ENCODE measurements around the gene PPM1E. TPM values are rescaled to one million over a fixed set of nuclear protein-coding genes. Genes with fewer than 3 reads are reported as not detected.

PPM1E gene
- total RNA-seq, 1 experiment from 2014 or later = 2.9 TPM

- H3K9me3 ChIP-seq (ENCODE audit: control insufficient read depth, insufficient read depth, low read depth, low read length) = no peaks in the 10 kb centered on the region
- no peak overlapping the region for H3K4me3 ChIP-seq (ENCODE audit: low read depth in 2 of 2, low read length in 2 of 2)
- no peaks in the 10 kb centered on the region for H3K36me3 ChIP-seq (ENCODE audit: control insufficient read depth, insufficient read depth, low read length)
- POLR2A ChIA-PET = no interaction called here
- DNase-seq (ENCODE audit: low read depth, low spot score) (no peak), ATAC-seq (no peak)
- no peak overlapping the region for H3K27ac ChIP-seq (ENCODE audit: low read length)
- TF ChIP-seq REST (IDR thresholded peaks at IDR 0.05; ENCODE audit: insufficient read depth in 1 of 2, low read depth in 2 of 2, low read length in 1 of 2) (no peak), CTCF (IDR thresholded peaks at IDR 0.05) (no peak), TCF7L2 (IDR thresholded peaks at IDR 0.05; ENCODE audit: low read depth, low read length) (no peak), POLR2AphosphoS5 (IDR thresholded peaks at IDR 0.05; ENCODE audit: low read depth, low read length) (no peak), SIN3A (IDR thresholded peaks at IDR 0.05; ENCODE audit: borderline replicate concordance, insufficient read depth, low read depth, low read length) (no peak)
- no peaks in the 10 kb centered on the region for H3K4me1 ChIP-seq (ENCODE audit: control insufficient read depth, insufficient read depth, low read length)
- H3K27me3 ChIP-seq (ENCODE audit: control insufficient read depth, insufficient read depth, low read length) = no peaks in the 10 kb centered on the region
- in situ Hi-C loops (cut with HindIII; ENCODE audit: low pct_unique_long_range_greater_than_20kb, low sequenced_read_pairs) (no loop called here), intact Hi-C loops (cut with micrococcal nuclease; ENCODE audit: unreplicated experiment) (no loop called here)
- CTCF ChIA-PET = no interaction called here
- BruUV-seq (replicated peaks) = no TSS peak
Observed at GRCh38 chr17:58785097-58785496, 29.4 kb downstream of the PPM1E start.

- DNase-seq (ENCODE audit: low read depth, low spot score) (no peak), ATAC-seq (no peak)
- intact Hi-C loops (cut with micrococcal nuclease; ENCODE audit: unreplicated experiment) (no loop called here), in situ Hi-C loops (cut with HindIII; ENCODE audit: low pct_unique_long_range_greater_than_20kb, low sequenced_read_pairs) (no loop called here)
- H3K27ac ChIP-seq (ENCODE audit: low read length) = peak overlapping the region; percentile 12; the same call in 1 of the 2 replicates
- CTCF ChIA-PET = no interaction called here
- no TSS peak for BruUV-seq (replicated peaks)
- no peaks in the 10 kb centered on the region for H3K36me3 ChIP-seq (ENCODE audit: control insufficient read depth, insufficient read depth, low read length)
- H3K27me3 ChIP-seq (ENCODE audit: control insufficient read depth, insufficient read depth, low read length) = no peaks in the 10 kb centered on the region
- TF ChIP-seq TCF7L2 (IDR thresholded peaks at IDR 0.05; ENCODE audit: low read depth, low read length) = no peak
- TF ChIP-seq REST (IDR thresholded peaks at IDR 0.05; ENCODE audit: insufficient read depth in 1 of 2, low read depth in 2 of 2, low read length in 1 of 2) = no peak
- TF ChIP-seq POLR2AphosphoS5 (IDR thresholded peaks at IDR 0.05; ENCODE audit: low read depth, low read length) = no peak
- no peak for TF ChIP-seq SIN3A (IDR thresholded peaks at IDR 0.05; ENCODE audit: borderline replicate concordance, insufficient read depth, low read depth, low read length)
- TF ChIP-seq CTCF (IDR thresholded peaks at IDR 0.05) = no peak
- POLR2A ChIA-PET = no interaction called here
- H3K9me3 ChIP-seq (ENCODE audit: control insufficient read depth, insufficient read depth, low read depth, low read length) = no peaks in the 10 kb centered on the region
- H3K4me1 ChIP-seq (ENCODE audit: control insufficient read depth, insufficient read depth, low read length) = no peaks in the 10 kb centered on the region
- no peak overlapping the region for H3K4me3 ChIP-seq (ENCODE audit: low read depth in 2 of 2, low read length in 2 of 2)
Observed at GRCh38 chr17:58786586-58787295, 31.1 kb downstream of the PPM1E start.
